H7 (cell line): ENCODE data around the gene KCNQ1. TPM values are rescaled to one million over a fixed set of nuclear protein-coding genes. Genes with fewer than 3 reads are reported as not detected.

Source experiments
- DNase-seq: peaks from one replicate; pipeline ENCODE4 v3.0.0; 2012
- H3K27me3 ChIP-seq: 2 replicates; pipeline ENCODE4 v1.6.0; 2011; ENCODE audit warnings: mild to moderate bottlenecking, low read length; ENCODE audit not compliant: control insufficient read depth, insufficient read depth
- H3K36me3 ChIP-seq: replicated peaks from 2 replicates; pipeline ENCODE4 v1.5.1; 2011; ENCODE audit warnings: low read length; ENCODE audit not compliant: control insufficient read depth, insufficient read depth
- H3K4me3 ChIP-seq: 2 replicates; pipeline ENCODE4 v1.5.1; 2011; ENCODE audit warnings: low read depth, mild to moderate bottlenecking, control low read depth, low read length, moderate library complexity; ENCODE audit not compliant: insufficient read depth
- total RNA-seq: library from RNA; depleted of rRNA; stranded (reverse); fragments of >200 nt; shearing (Covaris generic); gene quantifications from 2 replicates; pipeline ENCODE4 v1.2.3, GENCODE V29; 2014

KCNQ1 gene
- total RNA-seq, 1 experiment from 2014 or later: 0.48 TPM

DNA sequence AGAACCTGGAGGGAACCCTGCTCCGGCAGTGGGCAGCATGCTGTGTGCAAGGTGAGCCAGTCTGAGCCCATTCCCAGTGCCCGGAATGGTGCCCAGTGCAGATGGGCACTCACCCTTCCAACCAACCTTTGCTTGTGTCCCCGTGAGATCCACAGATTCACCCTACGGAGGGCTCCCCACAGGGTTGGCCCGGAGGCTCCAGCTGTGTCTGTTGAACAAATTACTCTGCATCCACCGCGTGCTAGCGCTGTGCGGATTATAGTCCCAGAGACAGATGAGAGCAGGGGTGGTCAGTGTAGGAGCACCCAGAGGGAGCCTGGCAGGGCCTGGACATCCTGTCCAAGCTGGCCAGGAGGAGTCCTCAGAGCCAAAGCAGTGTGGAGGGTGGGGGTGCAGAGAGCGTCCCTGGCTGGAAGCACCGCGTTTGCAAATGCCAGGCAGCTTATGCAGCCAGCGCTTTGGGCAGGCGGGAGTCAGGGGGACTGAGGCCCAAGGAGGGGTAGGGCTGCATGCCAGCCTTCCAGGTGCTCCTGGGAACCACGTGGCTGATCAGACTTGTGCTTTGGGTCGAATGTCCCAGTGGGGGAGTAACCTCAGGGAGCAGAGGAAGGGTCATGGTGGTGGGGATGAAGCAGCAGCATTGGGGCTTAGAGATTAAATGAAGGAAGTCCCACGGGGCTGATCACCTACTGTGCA, 80.5 kb downstream of the KCNQ1 start:
- Histone ChIP-seq H3K27me3 (no peaks in the 10 kb centered on the region), H3K4me3 (no peak overlapping the region), H3K36me3 (no peaks in the 10 kb centered on the region)
- peak; percentile 48 for DNase-seq

DNA sequence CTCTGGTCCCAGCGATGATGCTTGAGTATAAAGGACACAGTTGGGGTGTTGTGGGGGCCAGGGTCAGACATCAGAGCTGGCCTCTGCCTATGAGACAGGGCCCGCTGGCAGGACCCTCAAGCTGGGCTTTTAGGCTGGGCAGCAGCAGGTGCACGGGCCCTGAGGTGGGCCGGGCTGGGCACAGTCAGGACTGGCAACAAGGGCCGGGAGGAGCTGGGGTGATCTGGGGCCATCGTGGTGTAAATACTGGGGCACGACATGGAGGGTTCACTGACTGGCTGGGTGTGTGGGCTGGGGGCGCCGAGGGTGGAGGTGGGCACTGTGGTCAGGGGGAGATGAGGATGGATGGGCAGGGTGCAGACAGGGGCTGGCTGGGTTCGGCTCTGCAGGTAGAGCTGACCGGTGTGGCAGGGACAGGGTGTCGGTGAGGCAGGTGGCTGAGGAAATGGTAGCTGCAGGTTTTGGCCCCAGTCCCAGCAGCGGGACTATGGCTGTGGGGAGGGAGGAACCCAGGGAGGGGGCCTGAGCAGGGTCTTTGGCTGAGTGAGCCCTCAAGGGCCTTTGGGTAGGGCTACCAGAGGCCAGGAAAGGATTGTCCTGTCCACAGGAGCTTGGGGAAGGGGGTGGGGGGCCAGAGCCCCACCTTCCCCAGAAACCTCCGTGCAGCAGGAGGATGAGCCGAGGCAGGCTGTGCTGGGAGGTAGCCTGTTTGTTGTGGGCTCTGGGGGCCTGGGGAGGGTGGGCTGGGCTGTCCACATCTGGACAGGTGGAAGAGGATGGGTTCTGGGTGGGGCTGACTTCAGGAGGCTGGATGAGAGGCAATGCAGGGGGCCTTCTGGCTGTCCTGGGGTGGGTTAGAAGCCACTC, 81.4 kb downstream of the KCNQ1 start:
- no peaks in the 10 kb centered on the region for H3K36me3 ChIP-seq
- H3K4me3 ChIP-seq: no peak overlapping the region
- H3K27me3 ChIP-seq: no peaks in the 10 kb centered on the region
- no peak for DNase-seq

DNA sequence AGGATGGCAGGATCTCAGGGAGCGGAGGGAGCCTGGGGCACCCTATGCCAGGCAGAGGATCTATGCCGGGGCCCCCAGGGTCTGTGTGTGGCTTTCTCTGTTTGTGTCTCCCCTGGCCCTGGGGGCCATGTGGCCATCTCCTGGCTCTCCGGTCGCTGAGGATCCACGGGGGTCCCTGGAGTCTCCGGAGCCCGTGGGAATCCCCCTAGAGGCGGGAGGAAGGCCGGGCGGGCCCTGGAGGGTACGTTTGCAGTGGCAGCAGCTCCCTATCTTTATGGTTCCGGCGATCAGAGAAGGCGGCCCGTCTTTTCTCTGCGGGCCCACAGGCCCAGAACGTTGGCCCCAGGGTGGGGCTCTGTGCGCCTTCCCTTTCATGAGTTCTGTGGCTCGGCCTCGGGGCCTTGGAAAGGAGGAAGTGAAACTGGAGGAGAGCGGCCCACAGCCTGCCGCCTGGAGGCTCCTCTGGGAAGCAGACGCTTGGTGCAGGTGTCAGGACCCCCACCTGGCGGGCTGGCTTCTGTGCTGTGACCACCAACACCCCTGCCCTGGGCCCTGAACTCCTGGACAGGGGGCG, 82.1 kb downstream of the KCNQ1 start:
- peak; percentile 81 for DNase-seq
- no peaks in the 10 kb centered on the region for H3K27me3 ChIP-seq
- H3K4me3 ChIP-seq: no peak overlapping the region
- H3K36me3 ChIP-seq: no peaks in the 10 kb centered on the region

DNA sequence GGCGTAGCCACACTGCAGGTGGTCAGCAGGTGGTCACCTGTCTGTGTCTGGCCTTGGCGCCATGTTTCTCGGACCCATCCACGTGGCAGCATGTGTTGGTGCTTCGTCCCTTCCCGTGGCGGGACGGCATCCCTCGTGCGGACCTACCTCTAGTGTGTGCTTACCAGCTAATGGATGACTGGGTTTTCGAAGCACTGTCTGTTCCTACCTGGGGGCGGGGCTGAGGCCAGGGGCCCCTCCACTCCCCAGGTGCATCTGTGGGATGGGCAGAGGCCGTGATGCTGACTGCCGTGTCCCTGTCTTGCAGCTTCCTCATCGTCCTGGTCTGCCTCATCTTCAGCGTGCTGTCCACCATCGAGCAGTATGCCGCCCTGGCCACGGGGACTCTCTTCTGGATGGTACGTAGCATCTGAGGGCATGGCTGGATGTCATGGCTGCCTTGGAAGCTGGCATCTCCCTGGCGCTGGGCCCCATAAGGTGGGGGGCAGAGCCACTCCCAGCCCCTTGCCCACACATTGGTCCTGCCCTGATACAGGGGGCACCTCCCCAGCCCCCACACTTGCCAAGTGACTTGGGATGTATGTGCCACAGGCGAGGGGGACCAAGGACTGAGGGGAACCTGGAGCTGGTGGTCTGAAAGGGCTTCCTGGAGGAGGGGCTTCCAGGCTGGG, 82.9 kb downstream of the KCNQ1 start:
- Histone ChIP-seq H3K27me3 (no peaks in the 10 kb centered on the region), H3K4me3 (no peak overlapping the region), H3K36me3 (no peaks in the 10 kb centered on the region)
- peak; percentile 36 for DNase-seq

DNA sequence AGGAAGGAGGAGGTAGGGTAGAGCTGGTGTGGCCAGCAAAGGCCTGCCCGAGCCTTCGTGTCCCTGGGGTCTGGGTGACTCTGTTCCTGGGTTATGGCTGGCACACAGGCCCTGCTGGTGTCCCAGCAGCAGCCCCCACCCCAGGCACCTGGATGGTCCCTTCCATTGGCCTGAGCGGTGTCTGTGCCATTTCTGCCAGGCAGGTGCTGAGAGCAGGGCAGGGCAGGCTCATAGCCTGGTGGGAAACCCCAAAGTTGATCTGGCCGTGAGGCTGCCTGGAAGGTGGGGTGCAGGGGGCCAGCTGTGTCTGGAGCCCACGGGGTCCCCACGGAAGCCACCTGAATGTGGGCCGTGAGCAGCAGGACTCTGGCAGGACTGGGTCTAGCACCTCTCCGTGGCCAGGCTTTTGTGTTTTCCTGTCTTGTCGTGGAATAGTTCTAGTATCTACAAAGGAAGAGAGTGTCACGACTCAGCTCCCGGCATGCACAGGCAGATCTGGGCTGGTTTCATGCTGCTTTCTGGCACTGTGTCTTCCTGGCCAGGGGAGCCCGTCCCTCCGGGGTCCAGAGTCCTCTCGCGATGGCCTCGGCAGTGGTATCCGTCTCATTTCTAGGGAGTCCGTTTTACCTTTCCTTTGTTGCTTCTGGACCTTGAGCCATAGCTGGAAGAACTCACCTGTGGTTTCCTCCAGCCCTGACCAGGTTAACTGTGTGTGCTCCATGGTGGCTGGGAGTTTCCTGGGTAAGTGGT, 83.7 kb downstream of the KCNQ1 start:
- peak; percentile 26 for DNase-seq

DNA sequence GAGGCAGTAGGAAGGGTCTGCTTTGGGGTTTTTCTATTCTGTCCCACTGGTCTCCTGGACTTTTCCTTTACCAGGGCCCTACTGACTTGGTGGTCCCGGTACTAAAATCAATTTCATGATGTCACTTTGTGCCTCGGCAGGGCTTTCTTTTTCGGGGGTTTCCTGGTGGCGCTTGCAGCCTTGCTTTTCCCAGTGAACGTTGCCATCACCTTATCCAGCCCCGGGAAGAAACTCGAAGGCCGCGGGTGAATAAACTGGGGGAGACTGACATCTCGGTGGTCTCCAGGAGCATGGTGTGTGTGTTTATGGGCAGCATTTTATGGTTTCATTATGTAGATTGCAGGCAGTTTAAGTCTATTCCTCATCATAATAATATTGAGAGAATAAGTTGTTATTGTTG, 84.4 kb downstream of the KCNQ1 start:
- H3K27me3 ChIP-seq: no peaks in the 10 kb centered on the region; the same call in 1 of the 2 replicates
- DNase-seq: no peak
- H3K4me3 ChIP-seq: no peak overlapping the region
- no peaks in the 10 kb centered on the region for H3K36me3 ChIP-seq

More for the DNA sequence above, 83.7 kb downstream of the KCNQ1 start:
- Histone ChIP-seq H3K36me3 (no peaks in the 10 kb centered on the region), H3K4me3 (no peak overlapping the region), H3K27me3 (no peaks in the 10 kb centered on the region)

DNA sequence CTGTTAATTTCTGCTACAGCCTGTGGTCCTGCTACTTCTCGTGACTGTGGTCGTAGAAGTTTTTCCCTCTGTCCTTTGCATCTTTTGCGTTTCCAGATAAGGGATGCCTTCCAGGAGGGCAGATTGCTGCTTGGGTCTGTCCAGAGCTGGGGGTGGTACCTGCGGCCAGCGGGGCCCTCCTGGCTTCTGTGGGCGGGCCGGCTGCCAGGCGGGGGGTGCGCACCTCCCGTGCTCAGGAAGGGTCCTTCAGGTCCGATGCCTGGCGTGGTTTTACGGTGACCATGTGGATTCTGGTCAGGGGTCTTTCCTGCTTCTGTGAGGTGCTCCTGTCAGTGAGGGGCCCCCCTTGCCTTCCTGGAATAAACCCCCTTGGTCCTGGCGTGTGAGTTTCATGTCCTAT, 84.8 kb downstream of the KCNQ1 start:
- peak; percentile 30 for DNase-seq
- H3K4me3 ChIP-seq: no peak overlapping the region
- H3K27me3 ChIP-seq: peaks cover 2% of the 10 kb centered on the region; the same call in 1 of the 2 replicates
- no peaks in the 10 kb centered on the region for H3K36me3 ChIP-seq

DNA sequence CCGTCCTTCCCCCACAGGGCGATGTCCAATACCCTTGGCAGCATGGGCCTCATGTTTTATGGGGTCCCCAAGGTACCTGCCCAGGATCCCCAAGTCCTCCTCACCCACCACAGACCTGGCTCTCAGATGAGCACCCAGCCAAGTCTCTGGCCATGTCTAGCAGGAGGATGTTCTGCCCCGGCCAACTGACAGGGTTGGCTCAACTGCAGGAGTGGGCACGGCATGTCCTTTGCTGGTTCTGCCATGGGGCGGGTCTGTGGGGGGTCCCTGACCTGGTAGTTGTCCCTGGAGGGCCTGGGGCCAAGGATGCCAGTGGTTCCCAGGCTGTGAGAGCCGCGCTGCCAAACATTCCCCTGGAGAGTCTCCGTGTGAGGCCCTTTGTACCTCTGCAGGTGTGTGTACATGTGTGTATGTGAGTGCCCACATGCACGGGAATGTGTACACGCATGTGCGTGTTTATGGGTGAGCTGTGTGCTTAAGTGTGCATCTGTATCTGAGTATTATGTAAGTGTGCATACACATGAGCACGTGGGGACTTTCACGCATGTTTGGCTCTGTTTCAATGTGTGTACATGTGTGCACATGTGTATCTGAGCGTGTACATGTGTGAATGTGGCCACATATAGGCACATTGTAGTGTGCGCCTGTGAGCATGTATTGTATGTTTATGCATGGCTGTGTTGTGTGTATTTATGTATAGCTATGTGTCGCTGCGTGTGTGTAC, 85.5 kb downstream of the KCNQ1 start:
- Histone ChIP-seq H3K27me3 (peaks cover 2% of the 10 kb centered on the region; the same call in 1 of the 2 replicates), H3K4me3 (no peak overlapping the region), H3K36me3 (no peaks in the 10 kb centered on the region)
- DNase-seq: no peak

DNA sequence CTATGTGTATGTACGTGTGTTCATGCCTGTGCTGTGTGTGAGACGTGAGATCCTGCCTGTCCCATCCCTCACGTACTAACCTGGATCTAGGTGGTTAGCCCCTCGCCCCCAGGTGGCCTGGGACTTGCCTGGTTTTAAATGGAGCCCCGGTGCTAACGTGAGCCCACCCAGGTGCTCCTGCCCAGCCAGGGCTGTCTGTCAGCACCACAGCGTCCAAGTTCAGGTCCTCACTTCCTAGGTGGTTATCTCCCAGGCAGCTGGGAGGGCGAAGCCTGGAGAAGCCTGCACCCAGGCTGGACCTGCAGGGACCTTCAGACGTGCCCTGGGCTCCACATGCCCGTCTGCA, 86.0 kb downstream of the KCNQ1 start:
- H3K36me3 ChIP-seq: no peaks in the 10 kb centered on the region
- no peak overlapping the region for H3K4me3 ChIP-seq
- DNase-seq: no peak
- peaks cover 2% of the 10 kb centered on the region; the same call in 1 of the 2 replicates for H3K27me3 ChIP-seq

DNA sequence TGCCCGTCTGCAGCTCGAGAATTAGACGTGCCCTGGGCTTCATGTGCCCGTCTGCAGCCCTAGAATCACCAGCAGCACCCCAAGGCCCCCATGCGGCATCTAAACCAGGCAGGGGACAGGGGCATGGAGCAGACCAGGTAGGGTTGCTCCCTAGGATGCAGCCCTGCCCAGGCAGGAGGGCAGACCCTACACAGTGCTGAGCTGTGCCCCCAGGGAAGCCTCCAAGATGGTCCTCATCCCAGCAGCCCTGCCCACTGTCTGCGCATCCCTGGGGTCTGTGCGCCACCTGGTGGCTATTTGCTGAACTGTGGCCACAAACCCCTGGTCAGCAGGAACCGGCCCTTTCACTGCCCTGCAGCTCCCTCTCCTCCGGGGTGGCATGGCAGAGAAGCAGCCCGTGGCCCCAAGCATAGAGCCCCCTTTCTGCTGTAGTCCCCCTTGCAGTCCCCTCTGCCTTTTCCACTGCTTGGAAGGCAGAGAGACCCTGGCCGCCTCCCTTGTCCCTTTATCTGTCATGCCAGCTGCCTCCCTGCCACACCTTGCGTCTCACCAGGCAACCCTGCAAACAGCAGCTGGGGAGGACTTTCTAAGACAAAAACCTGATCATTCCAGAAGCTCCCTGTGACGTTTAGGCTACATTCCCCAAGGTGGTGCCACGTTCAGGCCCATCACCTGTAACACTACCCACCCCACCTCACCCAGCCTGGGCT, 86.6 kb downstream of the KCNQ1 start:
- Histone ChIP-seq H3K27me3 (peaks cover 2% of the 10 kb centered on the region; the same call in 1 of the 2 replicates), H3K4me3 (no peak overlapping the region), H3K36me3 (no peaks in the 10 kb centered on the region)
- peak; percentile 92 for DNase-seq

DNA sequence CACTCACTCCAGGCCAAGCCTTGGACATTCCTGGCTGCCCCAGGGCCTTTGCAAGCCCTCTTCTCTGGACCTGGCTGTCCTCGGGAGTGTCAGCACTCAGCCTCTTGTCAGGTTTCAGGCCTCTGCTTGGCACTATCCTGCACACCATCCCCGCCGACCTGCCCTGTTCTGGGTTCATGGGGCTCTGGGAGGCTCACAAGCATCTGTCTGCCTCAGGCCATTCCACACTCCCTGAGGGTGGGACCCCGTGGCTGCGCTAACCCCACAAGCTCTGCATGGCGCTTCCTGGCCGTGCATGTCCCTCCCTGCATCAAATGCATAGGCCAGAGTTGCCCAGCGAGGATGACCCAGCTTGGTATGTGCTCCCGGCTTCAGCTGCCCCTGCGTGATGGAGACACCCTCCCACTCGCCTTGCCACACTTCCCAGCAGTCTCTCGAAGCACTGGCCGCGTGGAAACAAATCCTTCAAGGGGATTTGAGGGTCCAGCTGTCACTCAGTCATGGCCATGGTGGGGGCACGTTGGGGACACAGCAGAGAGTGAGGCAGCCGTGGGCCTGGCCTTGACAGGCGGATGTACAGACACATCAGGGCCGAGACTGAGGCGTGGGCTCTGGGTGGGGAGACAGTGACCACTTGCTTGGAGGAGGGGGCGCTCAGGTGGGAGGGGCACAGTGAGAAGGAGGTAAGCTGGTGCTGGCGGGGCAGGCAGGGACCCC, 87.3 kb downstream of the KCNQ1 start:
- peaks cover 2% of the 10 kb centered on the region; the same call in 1 of the 2 replicates for H3K27me3 ChIP-seq
- H3K4me3 ChIP-seq: no peak overlapping the region
- DNase-seq: no peak
- H3K36me3 ChIP-seq: no peaks in the 10 kb centered on the region

DNA sequence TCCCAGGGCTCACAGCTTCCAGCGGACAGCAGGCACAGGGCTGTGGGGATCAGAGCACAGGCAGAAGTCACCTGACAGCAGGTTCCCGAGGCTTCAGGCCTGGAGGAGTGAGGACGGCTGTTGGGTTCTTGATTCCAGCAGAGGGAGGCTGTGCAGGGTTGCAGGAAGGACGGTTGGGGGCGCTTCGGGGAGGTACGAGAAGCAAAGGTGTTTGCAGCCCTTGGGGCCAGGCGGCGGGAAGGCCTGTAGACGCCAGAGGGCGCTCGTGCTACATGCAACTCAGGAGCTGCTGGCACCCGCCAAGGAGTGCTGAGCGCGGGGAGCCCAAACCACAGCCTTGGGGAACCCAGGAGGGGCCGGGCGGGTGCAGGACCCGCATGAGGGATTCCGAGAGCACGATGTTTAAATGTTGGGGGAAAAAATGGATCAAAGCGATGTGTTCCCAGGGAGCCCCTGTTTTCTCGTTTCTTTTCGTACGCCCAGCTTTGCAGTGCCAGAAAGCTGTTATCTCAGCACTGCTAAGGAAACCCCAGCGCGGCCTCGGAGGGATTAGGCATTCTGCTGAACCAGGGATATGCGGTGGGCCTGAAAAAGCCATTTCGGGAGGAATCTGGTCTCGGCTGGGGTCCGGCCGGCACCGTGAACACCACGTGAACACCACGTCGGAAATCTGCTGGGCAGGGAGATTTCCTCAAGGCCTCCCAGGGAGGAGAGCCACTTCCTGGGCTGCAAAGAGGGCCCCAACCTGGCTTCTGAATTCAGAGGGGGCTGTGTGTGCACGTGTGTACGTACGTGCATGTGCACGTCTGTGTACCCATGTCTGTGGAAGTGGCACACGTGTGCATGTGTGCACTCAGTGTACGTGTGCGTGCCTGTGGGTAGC, 88.1 kb downstream of the KCNQ1 start:
- peak; percentile 95 for DNase-seq
- H3K27me3 ChIP-seq: peaks cover 2% of the 10 kb centered on the region; the same call in 1 of the 2 replicates
- H3K36me3 ChIP-seq: no peaks in the 10 kb centered on the region
- H3K4me3 ChIP-seq: no peak overlapping the region
